HCEC 1CT (cell line): ENCODE data around the gene SLC16A8.
A peak's percentile ranks its signal among the peaks of the same experiment; 100 is the strongest.
"Not testable (repeated sequence)": the region's sequence is repeated elsewhere in the genome, so short reads cannot be mapped to it uniquely, and the experiment has no call there.

Experiments used
- DNase-seq: peaks from one replicate; pipeline ENCODE4 v3.0.0-alpha.2; 2017

The SLC16A8 gene, protein sequence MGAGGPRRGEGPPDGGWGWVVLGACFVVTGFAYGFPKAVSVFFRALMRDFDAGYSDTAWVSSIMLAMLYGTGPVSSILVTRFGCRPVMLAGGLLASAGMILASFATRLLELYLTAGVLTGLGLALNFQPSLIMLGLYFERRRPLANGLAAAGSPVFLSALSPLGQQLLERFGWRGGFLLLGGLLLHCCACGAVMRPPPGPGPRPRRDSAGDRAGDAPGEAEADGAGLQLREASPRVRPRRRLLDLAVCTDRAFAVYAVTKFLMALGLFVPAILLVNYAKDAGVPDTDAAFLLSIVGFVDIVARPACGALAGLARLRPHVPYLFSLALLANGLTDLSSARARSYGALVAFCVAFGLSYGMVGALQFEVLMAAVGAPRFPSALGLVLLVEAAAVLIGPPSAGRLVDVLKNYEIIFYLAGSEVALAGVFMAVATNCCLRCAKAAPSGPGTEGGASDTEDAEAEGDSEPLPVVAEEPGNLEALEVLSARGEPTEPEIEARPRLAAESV

GRCh38 chr22:38083931-38084631, at the start of gene SLC16A8:
Gene SLC16A8, minus strand, starts transcription at chr22:38084184. Its CDS starts 1,311 bp downstream, at chr22:38082873.
- no peak for DNase-seq

- no peak for DNase-seq
These were observed 49.3 kb upstream of the SLC16A8 start for GRCh38 chr22:38133331-38133730.

GRCh38 chr22:38132794-38133193, 48.8 kb upstream of the SLC16A8 start:
- DNase-seq: no peak

DNA sequence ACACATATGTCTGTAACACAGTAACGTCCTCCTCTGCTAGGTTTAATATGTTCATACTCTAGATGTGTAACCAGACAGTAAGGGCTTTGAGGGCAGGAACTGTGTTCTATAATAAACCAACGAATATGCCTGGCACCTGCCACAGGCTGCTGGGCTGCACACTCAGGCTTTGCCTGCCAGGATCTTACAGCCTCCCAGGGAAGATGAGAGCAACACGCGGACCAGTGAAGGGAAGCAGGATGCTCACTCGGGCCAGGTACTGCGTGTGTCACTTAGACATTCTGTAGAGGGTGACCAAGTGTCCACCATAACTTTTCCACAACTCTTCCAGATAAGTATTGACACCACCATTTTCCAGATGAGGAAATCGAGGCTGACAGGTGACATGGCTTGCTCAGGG, 48.2 kb upstream of the SLC16A8 start:
- no peak for DNase-seq

- DNase-seq: no peak
These were observed 47.4 kb upstream of the SLC16A8 start for GRCh38 chr22:38131399-38131798.

- DNase-seq: no peak
These were observed 45.9 kb upstream of the SLC16A8 start for GRCh38 chr22:38129856-38130255.

- no peak for DNase-seq
These were observed 45.0 kb upstream of the SLC16A8 start for GRCh38 chr22:38129021-38129420.

GRCh38 chr22:38127869-38128268, 43.9 kb upstream of the SLC16A8 start:
- no peak for DNase-seq

GRCh38 chr22:38126928-38127668, 43.1 kb upstream of the SLC16A8 start:
- no peak for DNase-seq

GRCh38 chr22:38125751-38126201, 41.8 kb upstream of the SLC16A8 start:
- no peak for DNase-seq

GRCh38 chr22:38125038-38125610, 41.1 kb upstream of the SLC16A8 start:
- no peak for DNase-seq

- no peak for DNase-seq
These were observed 40.4 kb upstream of the SLC16A8 start for GRCh38 chr22:38124236-38124974.

GRCh38 chr22:38122616-38123015, 38.6 kb upstream of the SLC16A8 start:
- no peak for DNase-seq

GRCh38 chr22:38120359-38121110, 36.6 kb upstream of the SLC16A8 start:
- no peak for DNase-seq

GRCh38 chr22:38118747-38119146, 34.8 kb upstream of the SLC16A8 start:
- DNase-seq: not testable (repeated sequence)

DNA sequence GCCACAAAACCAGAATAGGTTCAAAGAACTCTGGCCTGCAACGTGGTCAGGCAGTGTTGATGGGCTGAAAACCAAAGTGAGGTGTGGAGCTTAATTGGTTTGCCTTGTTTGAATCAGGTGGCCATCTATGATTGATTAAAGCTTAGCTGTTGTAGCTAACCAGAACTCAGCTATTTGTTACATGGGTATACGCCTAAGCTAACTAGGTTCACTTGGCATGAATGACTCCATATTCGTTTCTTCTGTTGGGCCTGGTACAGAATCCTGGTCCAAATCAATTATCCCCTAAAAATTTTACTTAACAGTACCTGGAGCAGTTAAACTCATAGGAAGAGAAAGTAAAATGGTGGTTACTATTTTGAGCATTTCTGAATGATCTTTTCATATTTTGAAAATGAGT, 34.2 kb upstream of the SLC16A8 start:
- DNase-seq: no peak

- DNase-seq: not testable (repeated sequence)
These were observed 33.6 kb upstream of the SLC16A8 start for GRCh38 chr22:38117556-38117955.

GRCh38 chr22:38115423-38116205, 31.6 kb upstream of the SLC16A8 start:
- no peak for DNase-seq

- peak; percentile 55 for DNase-seq
These were observed 30.8 kb upstream of the SLC16A8 start for GRCh38 chr22:38114484-38115398.
